ACHN (cell line): Measurements from ENCODE around the gene GNL3.
"Not testable (repeated sequence)": the region's sequence is repeated elsewhere in the genome, so short reads cannot be mapped to it uniquely, and the experiment has no call there.

ENCODE experiments used
- DNase-seq: peaks from one replicate; pipeline ENCODE4 v3.0.0-alpha.2; 2015
- in situ Hi-C: cut with HindIII; loops from 2 replicates; pipeline ENCODE4 v1.10.0; 2017; ENCODE audit warnings: low sequenced_read_pairs, low pct_ligation_motif_present, low pct_unique_long_range_greater_than_20kb

Gene GNL3

GRCh38 chr3:52712291-52713212, 26.7 kb downstream of the GNL3 start:
- no peak for DNase-seq
- in situ Hi-C loops: no loop called here

DNA sequence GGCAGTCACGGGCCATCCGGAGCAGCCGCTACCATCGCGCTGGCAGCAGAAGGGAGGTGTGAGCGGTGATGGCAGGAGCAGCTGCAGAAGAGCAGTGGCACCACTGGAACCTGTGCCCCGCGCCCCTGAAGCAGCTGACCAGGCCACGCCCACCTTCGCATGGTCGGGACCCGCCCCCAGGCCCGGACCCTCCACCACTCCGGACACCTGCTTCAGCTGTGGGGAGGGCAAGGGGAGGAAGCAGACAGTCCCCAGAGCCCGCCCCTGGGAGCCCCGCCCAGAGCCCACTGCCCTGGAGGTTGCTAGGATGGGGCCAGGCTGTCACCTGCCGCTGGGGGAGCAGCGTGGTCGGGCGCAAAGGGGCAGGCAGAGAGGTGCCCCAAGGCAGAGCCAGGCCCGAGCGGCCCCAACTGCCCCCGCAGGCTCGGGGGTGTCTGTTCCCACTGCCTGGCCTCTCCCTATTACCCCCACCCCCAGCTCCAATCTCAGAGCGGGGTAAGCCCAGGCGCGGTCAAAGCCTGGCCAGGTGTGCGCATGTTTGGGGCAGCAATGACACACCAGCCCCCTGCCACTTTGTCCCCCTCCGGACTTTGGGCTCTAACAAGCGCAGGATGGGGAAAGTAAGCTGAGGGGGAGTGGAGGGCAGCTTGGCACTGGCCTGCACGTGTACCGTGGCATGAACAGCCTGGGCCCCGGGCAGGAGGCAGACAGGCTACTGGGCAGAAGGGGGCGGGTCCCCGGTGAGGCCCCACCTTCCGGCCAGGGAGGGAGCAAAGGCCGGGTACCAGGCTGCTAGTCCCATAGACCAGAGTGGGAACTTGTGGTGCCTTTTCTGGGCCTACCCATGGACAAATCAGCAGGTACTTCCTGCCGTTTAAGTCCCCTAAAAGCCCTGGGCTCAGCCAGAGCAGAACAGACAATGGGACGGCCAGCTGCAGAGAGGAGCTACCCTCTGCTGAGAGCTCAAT, 28.8 kb downstream of the GNL3 start:
- in situ Hi-C loops: no loop called here
- DNase-seq: no peak

DNA sequence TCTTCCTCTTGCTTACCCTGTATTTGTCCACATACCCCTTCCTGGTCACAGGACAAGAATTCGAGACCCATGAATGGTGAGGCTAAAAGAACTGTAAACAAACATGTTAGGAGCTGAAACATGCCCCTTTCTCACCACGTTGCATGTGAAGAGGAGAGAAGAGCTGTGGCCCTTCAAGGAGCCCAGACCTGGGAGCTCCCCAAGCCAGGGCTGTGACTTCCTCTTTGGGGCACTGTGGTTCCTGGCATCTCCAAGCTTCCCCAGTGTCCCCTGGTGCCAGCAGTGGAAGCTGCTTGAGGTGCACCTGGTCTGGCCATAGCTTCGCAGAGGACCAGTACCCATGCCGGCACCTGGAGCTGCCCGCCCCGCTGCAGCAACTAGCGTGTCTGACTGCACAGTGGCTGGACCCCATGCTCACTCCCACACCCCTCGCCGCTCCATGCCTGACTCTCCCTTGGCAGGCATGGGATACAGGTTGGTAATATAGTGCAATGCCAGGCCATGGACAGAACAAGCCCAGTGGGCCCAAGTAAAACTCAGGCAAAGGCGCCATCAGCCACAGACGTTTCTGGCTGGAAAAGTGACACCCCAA, 30.0 kb downstream of the GNL3 start:
- no peak for DNase-seq
- in situ Hi-C loops: no loop called here

DNA sequence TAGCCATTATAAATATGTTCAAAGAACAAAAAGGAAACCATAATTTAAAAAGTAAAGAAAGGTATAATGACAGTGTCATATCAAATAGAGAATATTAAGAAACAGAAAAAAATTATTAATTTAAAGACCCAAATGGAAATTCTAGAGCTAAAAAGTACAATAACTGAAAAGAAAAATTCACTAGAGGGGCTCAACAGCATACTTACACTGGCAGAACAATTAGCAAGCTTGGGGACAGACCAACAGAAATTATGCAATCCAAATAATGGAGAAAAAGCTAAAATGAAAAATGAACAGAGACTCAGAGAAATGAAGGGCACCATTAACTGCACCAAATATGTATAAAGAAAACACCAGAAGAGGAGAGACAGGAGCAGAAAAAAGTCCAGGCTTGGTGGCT, 33.8 kb downstream of the GNL3 start:
- in situ Hi-C loops: no loop called here
- DNase-seq: no peak

- in situ Hi-C loops: no loop called here
- DNase-seq: no peak
Measured at GRCh38 chr3:52721002-52721729, 35.3 kb downstream of the GNL3 start.

DNA sequence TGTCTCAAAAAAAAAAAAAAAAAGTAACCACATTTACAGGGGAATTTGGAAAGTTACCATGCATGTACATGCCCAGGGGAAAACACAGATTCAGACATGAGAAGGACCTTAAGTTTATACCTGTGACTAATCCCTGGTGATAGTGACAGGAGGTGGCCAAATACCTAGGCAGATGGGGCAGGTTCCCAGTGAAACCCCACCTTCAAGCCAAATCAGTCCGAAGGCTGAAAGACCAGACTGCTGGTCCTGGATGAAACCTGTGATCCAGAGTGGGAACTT, 35.8 kb downstream of the GNL3 start:
- no peak for DNase-seq
- in situ Hi-C loops: no loop called here

DNA sequence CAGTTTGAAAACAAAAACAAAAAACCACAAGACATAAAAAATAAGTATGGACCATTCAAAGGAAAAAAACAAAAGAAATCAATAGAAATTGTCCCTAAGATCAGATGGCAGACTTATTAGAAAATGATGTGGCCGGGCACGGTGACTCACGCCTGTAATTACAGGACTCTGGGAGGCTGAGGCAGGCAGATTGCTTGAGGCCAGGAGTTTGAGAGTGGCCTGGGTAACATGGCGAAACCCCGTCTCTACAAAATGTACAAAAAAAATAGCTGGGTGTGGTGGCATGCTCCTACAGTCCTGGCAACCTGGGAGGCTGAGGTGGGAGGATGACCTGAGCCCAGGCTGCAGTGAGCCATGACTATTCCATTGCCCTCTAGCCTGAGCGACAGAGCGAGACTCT, 36.7 kb downstream of the GNL3 start:
- DNase-seq: no peak
- in situ Hi-C loops: no loop called here

DNA sequence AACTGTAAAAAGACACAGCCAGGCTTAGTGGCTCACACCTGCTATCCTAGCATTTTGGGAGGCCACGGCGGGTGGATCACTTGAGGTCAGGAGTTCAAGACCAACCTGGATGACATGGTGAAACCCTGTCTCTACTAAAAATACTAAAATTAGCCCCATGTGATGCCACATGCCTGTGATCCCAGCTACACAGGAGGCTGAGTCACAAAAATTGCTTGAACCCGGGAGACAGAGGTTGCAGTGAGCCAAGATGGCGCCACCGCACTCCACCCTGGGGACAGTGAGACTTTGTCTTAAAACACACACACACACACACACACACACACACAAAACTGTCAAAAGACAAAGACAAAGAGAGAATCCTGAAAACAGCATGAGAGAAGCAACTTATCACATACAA, 38.1 kb downstream of the GNL3 start:
- DNase-seq: no peak
- in situ Hi-C loops: no loop called here

DNA sequence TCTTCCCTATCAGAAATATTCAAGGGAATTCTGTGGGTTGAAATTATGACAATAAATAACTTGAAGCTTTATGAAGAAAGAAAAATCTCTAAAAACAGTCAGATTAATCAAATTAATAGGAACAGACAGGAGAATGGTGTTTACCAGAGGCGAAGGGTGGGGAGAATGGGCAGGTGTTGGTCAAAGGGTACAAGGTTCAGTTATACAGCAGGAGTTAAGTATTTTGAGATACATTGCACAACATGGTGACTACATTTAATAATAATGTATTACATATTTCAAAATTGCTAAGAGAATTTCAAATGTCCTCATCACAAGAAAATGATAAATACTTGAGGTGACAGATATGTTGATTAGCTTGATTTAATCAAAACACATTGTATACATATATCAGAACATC, 38.7 kb downstream of the GNL3 start:
- no peak for DNase-seq
- in situ Hi-C loops: no loop called here

DNA sequence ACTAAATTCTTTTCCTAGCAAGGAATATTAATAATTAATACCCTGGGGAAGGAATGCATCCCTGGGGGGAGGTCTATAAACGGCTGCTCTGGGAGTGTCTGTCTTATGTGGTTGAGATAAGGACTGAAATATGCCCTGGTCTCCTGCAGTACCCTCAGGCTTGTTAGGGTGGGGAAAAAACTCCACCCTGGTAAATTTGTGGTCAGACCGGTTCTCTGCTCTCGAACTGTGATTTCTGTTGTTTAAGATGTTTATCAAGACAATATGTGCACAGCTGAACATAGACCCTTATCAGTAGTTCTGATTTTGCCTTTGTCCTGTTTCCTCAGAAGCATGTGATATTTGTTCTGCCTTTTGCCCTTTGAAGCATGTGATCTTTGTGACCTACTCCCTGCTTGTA, 42.9 kb downstream of the GNL3 start:
- in situ Hi-C loops, DNase-seq: not testable (repeated sequence)

GRCh38 chr3:52730681-52731080, 44.8 kb downstream of the GNL3 start:
- in situ Hi-C loops: no loop called here
- DNase-seq: no peak

GRCh38 chr3:52731590-52731989, 45.8 kb downstream of the GNL3 start:
- no peak for DNase-seq
- in situ Hi-C loops: no loop called here

- in situ Hi-C loops: no loop called here
- no peak for DNase-seq
Measured at GRCh38 chr3:52733256-52733891, 47.5 kb downstream of the GNL3 start.

- DNase-seq: no peak
- in situ Hi-C loops: no loop called here
Measured at GRCh38 chr3:52739730-52740129, 53.9 kb downstream of the GNL3 start.

GRCh38 chr3:52742418-52743041, 56.7 kb downstream of the GNL3 start:
- DNase-seq: peak; percentile 31
- in situ Hi-C loops: no loop called here

- DNase-seq: no peak
- in situ Hi-C loops: no loop called here
Measured at GRCh38 chr3:52743152-52743551, 57.3 kb downstream of the GNL3 start.

DNA sequence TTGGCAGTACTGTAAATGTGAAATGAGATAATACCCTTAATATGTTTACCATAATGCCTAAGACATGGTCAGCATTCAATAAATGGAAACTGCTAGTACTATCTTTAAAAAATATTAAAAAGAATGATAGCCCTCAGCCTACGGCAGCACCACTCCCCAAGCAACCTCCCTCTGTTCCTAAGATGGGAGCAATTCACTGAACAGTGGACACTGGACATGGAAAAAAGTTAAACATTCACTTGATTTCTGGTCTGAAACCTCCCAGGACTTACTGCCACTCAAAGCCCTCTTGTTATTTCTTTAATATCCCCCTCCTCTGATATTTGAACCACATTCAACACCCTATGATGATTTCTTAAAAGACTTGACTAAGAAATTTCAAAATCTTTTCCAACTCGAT, 57.9 kb downstream of the GNL3 start:
- no peak for DNase-seq
- in situ Hi-C loops: no loop called here
